NOMO-1 treated with DMSO at 0.1 percent for 48 hours (cell line): ENCODE measurements around the gene IFRD2.

Experiments
- DNase-seq: peaks from one replicate; lab custom pipeline; 2025; ENCODE audit not compliant: unreplicated experiment; lab: John Stamatoyannopoulos, UW

IFRD2 gene

GRCh38 chr3:50302095-50303012 is 10.1 kb upstream of the IFRD2 start:
- no peak for DNase-seq

GRCh38 chr3:50300681-50301254 is 8.5 kb upstream of the IFRD2 start:
- no peak for DNase-seq

- DNase-seq = peak; percentile 92
Observed at GRCh38 chr3:50299929-50300680, 7.9 kb upstream of the IFRD2 start.

DNA sequence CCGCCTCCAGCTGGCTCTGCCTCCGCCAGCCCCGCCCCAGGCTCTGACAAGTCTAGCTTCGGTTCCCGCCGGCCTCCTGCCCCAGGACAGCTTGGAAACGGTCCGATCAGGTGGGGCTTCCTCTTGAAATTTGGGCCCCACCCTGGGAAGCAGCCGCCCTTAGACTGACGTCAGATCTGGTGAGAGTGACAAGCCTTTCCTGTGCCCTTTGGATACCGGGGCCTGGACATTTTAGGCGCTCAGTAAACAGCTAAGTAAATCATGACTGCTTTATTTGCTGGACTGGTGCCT is 7.4 kb upstream of the IFRD2 start:
- no peak for DNase-seq

DNA sequence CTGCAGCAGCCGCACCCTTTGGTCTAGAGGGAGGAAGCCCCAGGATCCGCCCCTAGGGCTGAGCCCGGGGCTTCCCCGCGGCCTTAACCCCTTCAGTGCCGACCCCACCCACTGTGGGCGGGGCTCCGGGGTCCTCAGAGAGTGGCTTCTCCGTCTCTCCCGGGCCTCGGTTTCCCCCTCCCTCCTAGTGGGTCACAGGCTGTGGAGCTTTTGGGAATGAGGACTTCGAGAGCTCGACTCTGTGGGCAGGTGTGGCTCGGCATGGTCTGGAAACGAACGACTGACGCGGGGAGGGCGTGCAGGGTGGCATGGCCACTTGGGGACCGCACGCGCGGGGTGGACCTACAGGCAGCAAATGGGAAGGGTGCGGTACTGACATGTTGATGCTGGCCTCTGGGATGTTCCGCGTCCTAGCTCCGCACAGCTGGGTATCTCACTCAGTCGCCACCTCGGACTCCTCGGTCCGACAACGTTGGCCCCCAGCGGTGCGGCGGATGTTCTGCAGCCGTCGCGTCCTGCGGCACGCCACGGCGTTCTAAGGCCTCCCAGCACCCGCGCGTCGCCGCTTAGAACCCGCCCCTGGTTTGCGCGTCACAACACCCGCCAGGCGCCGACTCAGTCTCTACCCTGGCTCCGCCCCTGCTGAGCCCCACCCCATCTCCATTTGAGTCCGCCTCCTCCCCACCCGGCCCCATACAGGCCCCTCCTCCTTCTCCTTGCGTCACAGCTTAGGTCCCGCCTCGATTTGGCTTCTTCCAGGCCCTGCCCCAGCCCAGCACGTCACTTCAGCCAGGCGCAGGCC is 6.8 kb upstream of the IFRD2 start, which contains the start of the genes HYAL3 and NAA80:
Gene HYAL3, minus strand, starts transcription at position 570 of the 802 bp plus-strand sequence. CDS start 3,803 bp downstream, outside the sequence.
Gene NAA80, minus strand, starts transcription at position 570 of the 802 bp plus-strand sequence. CDS start 1,942 bp downstream, outside the sequence.
- DNase-seq = peak; percentile 99

DNA sequence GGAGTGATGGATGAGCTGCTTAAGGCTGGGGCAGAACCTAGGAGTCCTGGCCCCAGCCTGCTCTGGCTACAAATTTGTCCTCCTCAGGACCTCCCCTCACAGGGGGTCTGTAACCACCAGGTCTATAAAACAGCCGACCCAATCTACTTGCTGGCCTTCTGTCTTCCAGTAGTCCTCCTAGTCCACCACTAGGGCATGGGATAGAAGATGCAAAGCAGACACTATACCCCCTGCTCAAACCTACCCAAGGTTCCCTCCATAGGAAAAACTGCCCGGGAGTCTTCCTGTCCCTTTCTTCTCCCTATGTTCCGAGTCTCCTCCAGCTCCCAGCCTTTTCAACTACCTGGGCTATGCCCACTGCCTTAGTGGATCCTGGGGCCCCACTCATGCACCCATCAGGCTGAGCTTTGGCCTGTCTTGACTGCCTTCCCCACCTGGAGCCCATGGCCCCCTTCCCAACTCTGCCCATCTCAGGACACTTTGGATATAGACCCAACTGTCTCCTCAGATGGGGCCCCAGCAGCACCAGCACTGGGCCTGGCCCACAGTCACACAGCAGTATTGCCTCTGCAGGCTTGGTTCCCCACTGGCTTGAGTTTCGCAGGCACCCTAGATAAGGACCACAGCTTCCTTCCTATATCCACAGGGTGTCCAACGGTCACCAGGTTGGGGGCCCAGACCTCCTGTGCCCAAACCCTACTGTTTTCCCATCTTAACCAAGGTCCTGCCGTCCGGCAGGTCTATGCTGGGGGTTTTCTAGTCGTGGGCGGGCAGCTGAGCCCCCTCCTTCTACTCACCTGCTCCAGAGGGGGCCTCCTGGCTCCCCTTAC is 5.9 kb upstream of the IFRD2 start:
- peak; percentile 25 for DNase-seq

DNA sequence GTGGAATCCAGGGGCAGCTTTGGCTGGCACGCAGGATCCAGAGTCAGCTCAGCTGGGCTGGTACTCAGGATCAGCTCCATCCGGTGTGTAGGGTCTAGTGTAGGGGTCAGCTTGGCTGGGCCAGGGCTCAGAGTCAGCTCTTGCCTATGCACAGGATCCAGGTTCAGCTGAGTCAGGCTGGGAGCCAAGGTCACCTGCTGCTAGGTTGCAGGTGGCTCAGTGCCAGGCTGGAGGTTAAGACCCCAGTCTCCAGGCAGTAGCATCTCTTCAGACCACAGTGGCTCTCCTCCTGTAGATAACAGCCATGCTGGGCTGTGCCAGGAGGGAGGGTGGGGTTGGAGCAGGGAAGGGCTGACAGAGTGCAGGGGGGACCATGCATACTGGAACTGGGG is 5.2 kb upstream of the IFRD2 start:
- no peak for DNase-seq

DNA sequence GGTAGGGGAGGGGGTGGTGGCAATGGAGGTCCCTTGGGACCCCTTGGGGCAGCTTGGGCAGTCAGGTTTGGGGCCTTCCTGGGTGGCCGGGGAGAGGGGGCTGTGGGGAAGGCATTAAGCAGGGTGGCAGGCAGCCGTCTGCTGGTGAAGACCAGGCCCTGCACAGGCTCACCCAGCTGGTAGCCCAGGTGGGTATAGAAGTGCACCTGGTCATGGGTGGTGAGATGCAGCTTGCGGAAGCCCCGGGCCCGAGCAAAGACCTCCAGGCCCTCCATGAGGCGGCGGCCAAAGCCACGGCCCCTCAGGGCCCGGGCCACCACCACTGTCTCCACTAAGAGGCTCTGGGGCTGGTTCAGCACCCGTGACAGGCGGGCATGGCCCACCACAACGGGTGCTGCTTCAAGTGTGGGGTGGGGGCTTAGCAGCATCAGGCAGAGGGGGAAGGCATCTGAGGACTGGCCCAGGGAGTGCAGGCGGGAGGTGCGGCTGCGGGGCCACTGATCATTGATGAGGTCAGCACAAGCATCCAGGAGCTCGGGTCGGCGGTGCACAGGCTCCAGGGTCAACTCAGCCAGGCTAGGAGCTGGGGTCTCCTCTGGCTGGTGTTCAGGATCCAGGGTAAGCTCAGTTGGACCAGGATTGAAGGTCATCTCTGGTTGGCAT is 4.6 kb upstream of the IFRD2 start:
- DNase-seq = no peak

- DNase-seq = no peak
Observed at GRCh38 chr3:50295553-50296431, 3.6 kb upstream of the IFRD2 start.

- DNase-seq = no peak
Observed at GRCh38 chr3:50294492-50295403, 2.5 kb upstream of the IFRD2 start.

DNA sequence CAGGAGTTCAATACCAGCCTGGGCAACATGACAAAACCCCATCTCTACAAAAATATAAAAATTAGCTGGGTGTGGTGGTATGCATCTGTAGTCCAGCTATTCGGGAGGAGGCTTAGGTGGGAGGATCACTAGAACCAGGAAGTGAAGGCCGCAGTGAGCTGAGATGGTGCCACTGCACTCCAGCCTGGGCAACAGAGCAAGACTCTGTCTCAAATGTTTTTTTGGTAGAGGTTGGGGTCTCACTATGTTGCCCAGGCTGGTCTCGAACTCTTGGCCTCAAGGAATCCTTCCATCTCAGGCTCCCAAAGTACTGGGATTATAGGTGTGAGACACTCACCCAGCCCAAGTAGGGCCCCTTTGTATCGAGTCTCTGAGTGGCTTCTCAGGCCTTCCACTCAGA is 1.9 kb upstream of the IFRD2 start:
- no peak for DNase-seq

GRCh38 chr3:50293079-50293801 is 1.0 kb upstream of the IFRD2 start:
- DNase-seq = no peak

GRCh38 chr3:50290161-50290641 is 2.0 kb downstream of the IFRD2 start:
- DNase-seq = no peak

DNA sequence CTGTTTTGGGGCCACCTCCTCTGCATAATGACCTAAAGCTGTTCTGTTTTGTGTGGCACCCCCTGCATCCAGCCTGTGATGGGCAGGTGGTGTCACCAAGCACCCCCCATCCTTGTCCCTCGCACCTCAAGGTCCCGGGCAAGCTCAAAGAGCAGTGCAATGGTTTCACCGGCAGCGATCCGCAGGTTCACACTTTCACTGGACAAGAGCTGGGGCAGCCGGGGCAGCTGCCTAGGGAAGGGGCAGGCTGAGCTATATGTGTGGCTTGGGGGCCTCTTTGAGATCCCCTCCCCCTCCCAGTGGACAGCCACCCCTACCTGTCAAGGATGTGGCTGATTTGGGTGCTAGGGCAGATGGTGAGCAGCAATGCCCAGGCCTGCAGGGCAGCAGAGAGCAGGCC is 3.1 kb downstream of the IFRD2 start:
- no peak for DNase-seq

- DNase-seq = no peak
Observed at GRCh38 chr3:50288387-50289007, 3.7 kb downstream of the IFRD2 start.

DNA sequence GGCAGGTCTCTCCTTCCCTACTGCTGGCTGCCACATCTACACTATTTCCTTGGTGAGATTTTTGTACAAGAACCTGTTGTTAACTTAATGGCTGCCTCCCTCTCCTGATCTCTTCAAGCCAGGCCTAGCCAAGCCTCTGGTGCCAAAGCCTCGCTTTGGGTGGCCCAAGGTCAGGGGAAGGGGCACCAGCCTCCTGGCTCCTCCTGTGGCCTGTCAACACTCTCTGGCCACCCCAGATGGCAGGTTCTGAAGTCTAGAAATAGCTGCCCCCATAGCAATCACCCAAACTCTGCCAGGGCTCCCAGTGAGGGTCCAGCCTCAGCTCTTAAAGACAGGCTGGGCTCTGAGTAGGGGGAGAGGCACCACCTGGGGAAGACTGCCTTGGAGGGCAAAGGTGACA is 5.0 kb downstream of the IFRD2 start:
- DNase-seq = no peak
